SK-N-SH (cell line): ENCODE data around the gene DEPDC1B. TPM values are rescaled to one million over a fixed set of nuclear protein-coding genes. Genes with fewer than 3 reads are reported as not detected.

Experiments used
- CTCF ChIA-PET: fragments of 300-600, 350-600 bp; formaldehyde crosslinking; extraction: SDS; loops from one replicate; lab custom pipeline; 2021; lab: Yijun Ruan, JAX
- POLR2A ChIA-PET: fragments of 350-600 bp; sonication (Branson Sonifier 250); formaldehyde crosslinking; extraction: SDS; loops from one replicate; lab custom pipeline; 2020; ENCODE audit warnings: antibody characterized with exemption, inconsistent platforms; lab: Yijun Ruan, JAX
- DNase-seq: peaks from one replicate; pipeline ENCODE4 v3.0.0; 2012
- H2AFZ ChIP-seq: fragments of 200-600 bp; sonication (generic); 2 replicates; pipeline ENCODE4 v1.8.1; 2016; ENCODE audit warnings: antibody characterized with exemption, mild to moderate bottlenecking, low read depth
- H3F3A ChIP-seq: fragments of 200-600 bp; sonication (generic); replicated peaks from 2 replicates; pipeline ENCODE3; 2016; ENCODE audit warnings: antibody characterized with exemption, mild to moderate bottlenecking; ENCODE audit not compliant: insufficient read depth
- H3K27ac ChIP-seq, 2 experiments: fragments of 200-500 bp in 1 of 2; fragments of 200-600 bp in 1 of 2; sonication (Bioruptor generic) in 1 of 2; sonication (generic), shearing (Covaris generic) in 1 of 2; 2 replicates each; pipeline versions ENCODE4 v1.5.1 to v1.6.1; 2014 to 2016; ENCODE audit warnings: low read depth in 2 of 2, inconsistent platforms in 1 of 2, low read length in 1 of 2, mild to moderate bottlenecking in 1 of 2, mixed read lengths in 1 of 2
- H3K27me3 ChIP-seq: fragments of 200-600 bp; sonication (generic), shearing (Covaris generic); 2 replicates; pipeline ENCODE4 v1.6.1; 2016; ENCODE audit warnings: mixed run types; ENCODE audit not compliant: insufficient read depth
- H3K36me3 ChIP-seq, 2 experiments: fragments of 200-500 bp in 1 of 2; fragments of 200-600 bp in 1 of 2; sonication (Bioruptor generic) in 1 of 2; sonication (generic) in 1 of 2; replicated peaks in 1 of 2; 2 replicates each; pipeline versions ENCODE3 to v1.5.1; 2014 to 2016; ENCODE audit warnings: low read length in 1 of 2, mild to moderate bottlenecking in 1 of 2; ENCODE audit not compliant: insufficient read depth in 2 of 2, control insufficient read depth in 1 of 2
- H3K4me1 ChIP-seq, 2 experiments: fragments of 200-500 bp in 1 of 2; fragments of 200-600 bp in 1 of 2; sonication (Bioruptor generic) in 1 of 2; sonication (generic), shearing (Covaris generic) in 1 of 2; 2 replicates each; pipeline versions ENCODE4 v1.5.1 to v1.6.1; 2014 to 2016; ENCODE audit warnings: low read depth in 1 of 2, low read length in 1 of 2, mixed run types in 1 of 2; ENCODE audit not compliant: insufficient read depth in 2 of 2, control insufficient read depth in 1 of 2
- H3K4me2 ChIP-seq: fragments of 200-600 bp; sonication (generic), shearing (Covaris generic); 2 replicates; pipeline ENCODE4 v1.6.1; 2017; ENCODE audit warnings: mixed run types
- H3K4me3 ChIP-seq, 2 experiments: fragments of 200-500 bp in 1 of 2; fragments of 200-600 bp in 1 of 2; sonication (Bioruptor generic) in 1 of 2; sonication (generic), shearing (Covaris generic) in 1 of 2; 2 replicates each; pipeline versions ENCODE4 v1.5.1 to v1.8.1; 2014 to 2016; ENCODE audit warnings: low read depth in 2 of 2, inconsistent platforms in 1 of 2, low read length in 1 of 2, mild to moderate bottlenecking in 1 of 2, mixed read lengths in 1 of 2, moderate library complexity in 1 of 2
- H3K79me2 ChIP-seq: fragments of 200-600 bp; sonication (generic); 2 replicates; pipeline ENCODE4 v1.8.1; 2017; ENCODE audit warnings: mild to moderate bottlenecking; ENCODE audit not compliant: insufficient read depth
- H3K9ac ChIP-seq: fragments of 200-600 bp; sonication (generic); 2 replicates; pipeline ENCODE4 v1.6.1; 2017; ENCODE audit warnings: mixed run types
- H3K9me2 ChIP-seq: fragments of 200-600 bp; sonication (generic); 2 replicates; pipeline ENCODE4 v1.6.1; 2017; ENCODE audit warnings: mixed run types
- H3K9me3 ChIP-seq: fragments of 200-600 bp; sonication (generic); 2 replicates; pipeline ENCODE4 v1.6.1; 2017; ENCODE audit warnings: mixed run types, mild to moderate bottlenecking, moderate library complexity
- H4K20me1 ChIP-seq: fragments of 200-600 bp; sonication (generic); 2 replicates; pipeline ENCODE4 v1.6.1; 2017; ENCODE audit warnings: mild to moderate bottlenecking, mixed run types; ENCODE audit not compliant: insufficient read depth
- CHD2 ChIP-seq: fragments of 150-350 bp; IDR thresholded peaks from 2 replicates; pipeline ENCODE4 v1.6.1; 2018; ENCODE audit warnings: low read length; ENCODE audit not compliant: partially characterized antibody
- EP300 ChIP-seq, 2 experiments: IDR thresholded peaks; 2 replicates each; pipeline versions ENCODE4 v1.4.0 to v1.6.1; 2012; ENCODE audit warnings: borderline replicate concordance in 1 of 2, low read depth in 1 of 2, low read length in 1 of 2
- EZH2phosphoT487 ChIP-seq: fragments of 200-600 bp; sonication (generic); IDR thresholded peaks from 2 replicates; pipeline ENCODE4 v1.6.1; 2017; ENCODE audit warnings: low read depth, mixed run types, mild to moderate bottlenecking, antibody characterized with exemption, moderate library complexity, borderline replicate concordance
- FOXJ3 ChIP-seq: sonication (generic); formaldehyde crosslinking; IDR thresholded peaks from 2 replicates; pipeline ENCODE4 v1.5.1; 2020; ENCODE audit warnings: mild to moderate bottlenecking, missing genetic modification reagents
- GABPA ChIP-seq: IDR thresholded peaks from 2 replicates; pipeline ENCODE4 v1.4.0; 2012; ENCODE audit warnings: low read depth, mild to moderate bottlenecking
- IRF3 ChIP-seq: fragments of 150-350 bp; IDR thresholded peaks from 2 replicates; pipeline ENCODE4 v1.6.1; 2016; ENCODE audit warnings: mild to moderate bottlenecking, low read depth, low read length
- JUND ChIP-seq: IDR thresholded peaks from 2 replicates; pipeline ENCODE4 v1.4.0; 2012
- MAX ChIP-seq: IDR thresholded peaks from 2 replicates; pipeline ENCODE4 v1.4.0; 2012; ENCODE audit warnings: low read depth
- MEF2A ChIP-seq: IDR thresholded peaks from 2 replicates; pipeline ENCODE4 v1.4.0; 2012; ENCODE audit warnings: low read depth, borderline replicate concordance
- MXI1 ChIP-seq: IDR thresholded peaks from 2 replicates; pipeline ENCODE4 v1.6.1; 2012; ENCODE audit warnings: mild to moderate bottlenecking, low read depth, low read length, improper control_type of control experiment
- PBX3 ChIP-seq: IDR thresholded peaks from 2 replicates; pipeline ENCODE4; 2012
- RCOR1 ChIP-seq: fragments of 150-350 bp; IDR thresholded peaks from 2 replicates; pipeline ENCODE4 v1.6.1; 2017; ENCODE audit warnings: antibody characterized with exemption, low read length
- RXRA ChIP-seq: IDR thresholded peaks from 2 replicates; pipeline ENCODE4 v1.4.0; 2012; ENCODE audit warnings: low read depth, mild to moderate bottlenecking, borderline replicate concordance
- SIN3A ChIP-seq: IDR thresholded peaks from 2 replicates; pipeline ENCODE4 v1.6.1; 2012; ENCODE audit warnings: low read depth, mild to moderate bottlenecking, low read length, moderate library complexity, borderline replicate concordance
- SMC3 ChIP-seq: IDR thresholded peaks from 2 replicates; pipeline ENCODE4 v1.6.1; 2012; ENCODE audit warnings: low read depth, low read length, improper control_type of control experiment
- TCF12 ChIP-seq: IDR thresholded peaks from 2 replicates; pipeline ENCODE4 v1.4.0; 2012
- TEAD4 ChIP-seq: IDR thresholded peaks from 2 replicates; pipeline ENCODE4 v1.4.0; 2012; ENCODE audit warnings: mild to moderate bottlenecking, borderline replicate concordance; ENCODE audit not compliant: insufficient read depth
- USF1 ChIP-seq: IDR thresholded peaks from 2 replicates; pipeline ENCODE4 v1.4.0; 2012; ENCODE audit warnings: low read depth, borderline replicate concordance
- USF2 ChIP-seq: fragments of 150-350 bp; IDR thresholded peaks from 2 replicates; pipeline ENCODE4 v1.6.1; 2017; ENCODE audit warnings: antibody characterized with exemption, low read length, low read depth, borderline replicate concordance
- YY1 ChIP-seq: IDR thresholded peaks from 2 replicates; pipeline ENCODE4 v1.4.0; 2012; ENCODE audit warnings: low read depth, mild to moderate bottlenecking
- ZBTB33 ChIP-seq: IDR thresholded peaks from 2 replicates; pipeline ENCODE4 v1.4.0; 2012; ENCODE audit warnings: low read depth, borderline replicate concordance
- WGBS: methylation state at CpG from one replicate; pipeline ENCODE4 v1.1.6; 2017; ENCODE audit warnings: low lambda C conversion rate; 5-methylcytosine and 5-hydroxymethylcytosine counted together
- polyA plus RNA-seq, 3 experiments: library from polyadenylated mRNA; depleted of rRNA; stranded (reverse); fragments of >200 nt; gene quantifications; 2 replicates each; pipeline ENCODE4 v1.2.3, GENCODE V29; 2012

The DEPDC1B gene
- polyA plus RNA-seq, 1 of the 3 experiments (the other 2 are of a cell fraction), result 4.7 TPM

GRCh38 chr5:60701321-60701968 is 1.5 kb upstream of the DEPDC1B start:
- Histone ChIP-seq H3F3A (peaks cover 12% of the 10 kb centered on the region), H3K9me2 (no peaks in the 10 kb centered on the region), H2AFZ (no peak overlapping the region), H3K4me1 (peaks cover 8 to 11% of the 10 kb centered on the region in 2 experiments; a peak in 3 of 4 replicates), H3K4me3 (no peak overlapping the region), H3K79me2 (peaks cover 26% of the 10 kb centered on the region), H3K4me2 (0 out of 2 replicates have a peak overlapping the region, but pooled peaks have one; percentile 83), H3K27ac (no peak overlapping the region), H3K36me3 (no peaks in the 10 kb centered on the region), H4K20me1 (no peaks in the 10 kb centered on the region), H3K9me3 (no peaks in the 10 kb centered on the region), H3K9ac (no peak overlapping the region), H3K27me3 (no peaks in the 10 kb centered on the region; the same call in 1 of the 2 replicates)
- TF ChIP-seq RCOR1 (no peak), USF1 (no peak), USF2 (no peak), FOXJ3 (no peak), EP300 (IDR thresholded peaks at IDR 0.05; ENCODE audit: borderline replicate concordance in 1 of 2, low read depth in 1 of 2, low read length in 1 of 2) (no peak), MAX (no peak), MXI1 (no peak), TCF12 (no peak), JUND (no peak), TEAD4 (no peak), MEF2A (no peak), SIN3A (no peak), YY1 (no peak)
- ChIA-PET CTCF (interaction anchor here (3.9 to 5.2 kb wide), 2 partner anchors 14 to 23 kb away, joined by 26 to 51 read pairs; no protein-coding TSS in a partner anchor), POLR2A (no interaction called here)
- WGBS, result 88% methylated on average over 8 of the region's 8 CpGs
- no peak for DNase-seq

GRCh38 chr5:60700416-60700757 is 421 bp upstream of the DEPDC1B start:
- peak; percentile 36 for DNase-seq
- TF ChIP-seq PBX3 (no peak), JUND (no peak), EZH2phosphoT487 (no peak), GABPA (no peak), IRF3 (no peak), EP300 (IDR thresholded peaks at IDR 0.05; ENCODE audit: borderline replicate concordance in 1 of 2, low read depth in 1 of 2, low read length in 1 of 2) (no peak), SMC3 (no peak), CHD2 (no peak), RXRA (no peak), ZBTB33 (no peak)

More at GRCh38 chr5:60700416-60700757, 421 bp upstream of the DEPDC1B start:
- peaks cover 37% of the 10 kb centered on the region for H3K79me2 ChIP-seq
- H3K4me2 ChIP-seq, result peak overlapping the region; percentile 83
- no peaks in the 10 kb centered on the region for H3K9me3 ChIP-seq
- no peaks in the 10 kb centered on the region; the same call in 1 of the 2 replicates for H3K27me3 ChIP-seq
- no peaks in the 10 kb centered on the region for H3K36me3 ChIP-seq
- H3K9me2 ChIP-seq, result no peaks in the 10 kb centered on the region
- POLR2A ChIA-PET, result interaction anchor here (0.6 to 1.7 kb wide), 3 partner anchors 12 to 343 kb away, joined by 4 to 7 read pairs (median 5); partner anchors contain the start of genes ERCC8 and NDUFAF2
- H3K9ac ChIP-seq, result peak overlapping the region; percentile 82
- WGBS, result 3% methylated on average over 12 of the region's 16 CpGs
- peak overlapping the region; percentile 100 for H2AFZ ChIP-seq
- CTCF ChIA-PET, result interaction anchor here (0.7 to 5.2 kb wide), 11 partner anchors 9 to 958 kb away, joined by 3 to 51 read pairs (median 6); no protein-coding TSS in a partner anchor
- peak overlapping the region; percentile 93 to 96 for H3K4me3 ChIP-seq
- H3F3A ChIP-seq, result peaks cover 12% of the 10 kb centered on the region
- peak overlapping the region; percentile 75 to 90; a peak in 3 of 4 replicates for H3K27ac ChIP-seq
- H3K4me1 ChIP-seq, result peaks cover 8 to 11% of the 10 kb centered on the region in 2 experiments; a peak in 3 of 4 replicates
- no peaks in the 10 kb centered on the region for H4K20me1 ChIP-seq
